Camera-type eye (tissue), 1 donor: ENCODE results near the gene RPS6KA6. TPM values are rescaled to one million over a fixed set of nuclear protein-coding genes. Genes with fewer than 3 reads are reported as not detected.

ENCODE experiments used
- total RNA-seq: library from RNA; depleted of rRNA; stranded (reverse); fragments of >200 nt; gene quantifications from one replicate; pipeline ENCODE4 v1.2.3, GENCODE V29; 2014

Gene RPS6KA6
- 19.5 TPM for total RNA-seq

GRCh38 chrX:84187533-84188319, at the start of gene RPS6KA6:
RPS6KA6 (minus strand) TSS chrX:84188199; CDS start chrX:84187899, 300 bp downstream.

